Measurements from ENCODE around the gene AGBL3.

The AGBL3 gene

DNA sequence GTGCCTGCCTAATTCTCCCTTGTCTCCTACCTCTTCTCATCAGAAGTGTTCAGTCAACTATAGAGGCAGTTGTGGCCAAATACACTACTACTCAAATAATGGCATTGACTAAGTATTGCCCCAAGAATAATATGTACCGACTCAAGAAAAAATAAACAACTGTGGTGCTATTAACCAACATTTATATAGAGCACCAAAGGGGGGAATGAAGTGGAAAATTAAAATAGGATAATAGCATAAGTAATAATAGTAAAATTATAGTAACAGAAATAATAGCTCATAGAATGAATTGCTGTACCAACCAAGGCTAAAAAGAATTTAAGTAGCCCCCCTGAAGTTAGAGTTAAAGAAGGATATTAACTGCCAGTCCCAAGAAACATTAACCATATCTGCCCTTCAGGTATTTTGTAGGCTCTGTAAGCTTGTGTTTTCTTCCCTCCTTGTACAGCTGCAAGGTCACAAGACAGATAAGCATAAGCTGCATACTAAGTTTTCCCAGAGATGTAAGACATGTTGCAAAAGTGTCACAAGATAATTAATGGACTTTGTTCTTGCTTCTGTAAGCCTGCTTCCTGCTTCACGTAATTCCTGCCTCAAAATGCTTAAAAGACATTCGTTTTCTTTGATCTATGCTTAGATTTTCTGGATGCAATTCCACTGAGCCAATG, 195.1 kb downstream of the AGBL3 start:
- TF ChIP-seq MYC (IDR thresholded peaks at IDR 0.05; ENCODE audit: low read depth, low read length) (no peak), POLR2A (IDR thresholded peaks at IDR 0.05; ENCODE audit: extremely low read depth, insufficient read length) (no peak)
- TF ChIP-seq, protein P1, sequence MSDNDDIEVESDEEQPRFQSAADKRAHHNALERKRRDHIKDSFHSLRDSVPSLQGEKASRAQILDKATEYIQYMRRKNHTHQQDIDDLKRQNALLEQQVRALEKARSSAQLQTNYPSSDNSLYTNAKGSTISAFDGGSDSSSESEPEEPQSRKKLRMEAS (IDR thresholded peaks at IDR 0.05; ENCODE audit: low read depth, low read length) = no peak
- TF ChIP-seq, protein P2, sequence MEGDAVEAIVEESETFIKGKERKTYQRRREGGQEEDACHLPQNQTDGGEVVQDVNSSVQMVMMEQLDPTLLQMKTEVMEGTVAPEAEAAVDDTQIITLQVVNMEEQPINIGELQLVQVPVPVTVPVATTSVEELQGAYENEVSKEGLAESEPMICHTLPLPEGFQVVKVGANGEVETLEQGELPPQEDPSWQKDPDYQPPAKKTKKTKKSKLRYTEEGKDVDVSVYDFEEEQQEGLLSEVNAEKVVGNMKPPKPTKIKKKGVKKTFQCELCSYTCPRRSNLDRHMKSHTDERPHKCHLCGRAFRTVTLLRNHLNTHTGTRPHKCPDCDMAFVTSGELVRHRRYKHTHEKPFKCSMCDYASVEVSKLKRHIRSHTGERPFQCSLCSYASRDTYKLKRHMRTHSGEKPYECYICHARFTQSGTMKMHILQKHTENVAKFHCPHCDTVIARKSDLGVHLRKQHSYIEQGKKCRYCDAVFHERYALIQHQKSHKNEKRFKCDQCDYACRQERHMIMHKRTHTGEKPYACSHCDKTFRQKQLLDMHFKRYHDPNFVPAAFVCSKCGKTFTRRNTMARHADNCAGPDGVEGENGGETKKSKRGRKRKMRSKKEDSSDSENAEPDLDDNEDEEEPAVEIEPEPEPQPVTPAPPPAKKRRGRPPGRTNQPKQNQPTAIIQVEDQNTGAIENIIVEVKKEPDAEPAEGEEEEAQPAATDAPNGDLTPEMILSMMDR (IDR thresholded peaks at IDR 0.05; ENCODE audit: low read depth, low read length) = no peak
- no peak for DNase-seq (ENCODE audit: low read depth)
- H3K4me3 ChIP-seq (ENCODE audit: low read depth, low read length) = no peak overlapping the region

DNA sequence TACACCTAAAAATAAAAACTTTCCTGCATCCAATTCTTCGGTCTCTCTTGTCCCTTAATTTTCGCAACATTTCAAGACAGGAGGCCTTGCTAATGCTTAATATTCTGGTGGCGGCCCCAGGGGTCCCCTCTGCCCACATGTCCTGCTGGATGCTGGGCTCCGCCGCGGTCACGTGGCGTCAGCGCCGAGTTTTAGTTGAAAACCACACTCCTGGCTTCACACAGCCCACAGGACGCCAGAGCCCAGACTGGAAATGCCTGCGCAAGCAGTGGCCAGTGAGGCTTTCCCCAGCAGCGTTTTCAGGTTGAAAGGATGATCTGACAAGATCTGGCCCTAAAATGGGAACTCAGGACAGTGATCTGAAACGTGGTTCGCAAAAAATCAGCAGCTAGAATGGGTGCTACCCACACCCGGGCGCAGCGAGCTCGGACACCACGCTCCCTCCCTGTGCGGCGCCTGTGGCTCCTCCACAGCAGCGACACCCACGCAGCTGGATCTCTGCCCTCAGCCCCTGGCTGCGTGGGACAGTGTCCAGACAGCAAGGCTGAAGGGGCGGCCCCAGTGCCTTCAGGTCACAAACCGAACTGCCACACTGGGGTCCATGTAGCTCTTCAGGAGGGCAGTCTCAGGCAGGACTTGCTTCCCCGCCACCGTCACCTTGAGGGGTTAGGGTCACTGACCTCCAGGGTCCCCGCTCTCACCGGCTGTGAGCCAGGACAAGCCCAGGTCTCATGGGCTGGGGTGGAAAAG, 195.8 kb downstream of the AGBL3 start:
- DNase-seq (ENCODE audit: low read depth) = no peak
- TF ChIP-seq POLR2A (IDR thresholded peaks at IDR 0.05; ENCODE audit: extremely low read depth, insufficient read length) (no peak), MYC (IDR thresholded peaks at IDR 0.05; ENCODE audit: low read depth, low read length) (no peak)
- TF ChIP-seq, protein P1 (IDR thresholded peaks at IDR 0.05; ENCODE audit: low read depth, low read length) = no peak
- TF ChIP-seq, protein P2 (IDR thresholded peaks at IDR 0.05; ENCODE audit: low read depth, low read length) = no peak
- H3K4me3 ChIP-seq (ENCODE audit: low read depth, low read length) = no peak overlapping the region

DNA sequence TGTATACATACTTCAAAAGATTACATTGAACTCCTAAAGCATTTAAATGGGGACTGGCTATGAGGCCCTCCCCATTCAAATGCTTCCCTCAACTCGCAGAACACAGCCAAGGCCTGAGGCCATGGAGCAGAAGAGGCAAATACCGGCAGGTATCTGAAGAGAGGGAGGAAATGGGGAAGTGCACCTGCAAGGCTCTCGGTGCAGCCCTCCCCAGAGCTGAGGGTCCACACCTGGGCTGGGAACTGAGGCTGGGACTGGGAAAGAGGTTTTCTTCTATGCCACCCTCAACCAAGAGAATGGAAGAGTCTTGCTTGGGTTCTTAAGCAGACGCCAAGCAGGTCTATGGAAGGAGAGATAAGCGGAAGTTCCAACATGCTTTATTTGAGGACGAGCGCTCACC, 197.2 kb downstream of the AGBL3 start:
- TF ChIP-seq POLR2A (IDR thresholded peaks at IDR 0.05; ENCODE audit: extremely low read depth, insufficient read length) (no peak), MYC (IDR thresholded peaks at IDR 0.05; ENCODE audit: low read depth, low read length) (no peak)
- TF ChIP-seq, protein P2 (IDR thresholded peaks at IDR 0.05; ENCODE audit: low read depth, low read length) = no peak
- TF ChIP-seq, protein P1 (IDR thresholded peaks at IDR 0.05; ENCODE audit: low read depth, low read length) = no peak
- no peak for DNase-seq (ENCODE audit: low read depth)
- H3K4me3 ChIP-seq (ENCODE audit: low read depth, low read length) = no peak overlapping the region

DNA sequence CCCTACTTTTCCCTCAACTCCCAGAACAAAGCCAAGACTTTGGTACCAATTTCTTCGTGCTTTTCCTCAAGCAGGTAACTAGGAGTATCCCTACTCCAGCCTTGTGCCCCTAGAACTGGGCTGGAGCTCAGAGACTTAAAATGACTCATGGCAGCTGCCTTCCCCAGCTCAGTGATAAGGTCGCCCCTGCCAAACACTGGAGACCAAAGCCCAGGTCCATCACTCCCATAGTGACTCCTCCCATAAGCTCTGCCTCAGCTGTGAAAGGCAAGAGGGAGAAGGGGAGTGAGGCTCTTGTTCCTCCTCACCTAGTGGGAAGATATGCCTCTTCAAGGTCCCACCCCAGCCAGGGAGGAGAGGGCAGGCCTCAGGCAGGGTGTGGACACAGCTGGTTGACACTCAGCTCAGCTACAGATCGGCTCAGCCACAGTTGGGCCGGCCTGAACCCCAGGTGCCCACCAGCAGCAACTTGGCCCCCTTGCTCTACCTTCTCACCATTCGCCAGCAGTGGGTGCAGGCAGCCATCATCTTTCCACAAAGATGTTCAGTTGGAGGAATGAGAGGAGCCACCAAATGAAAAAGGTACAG, 198.0 kb downstream of the AGBL3 start:
- H3K4me3 ChIP-seq (ENCODE audit: low read depth, low read length) = no peak overlapping the region
- TF ChIP-seq MYC (IDR thresholded peaks at IDR 0.05; ENCODE audit: low read depth, low read length) (no peak), POLR2A (IDR thresholded peaks at IDR 0.05; ENCODE audit: extremely low read depth, insufficient read length) (no peak)
- TF ChIP-seq, protein P2 (IDR thresholded peaks at IDR 0.05; ENCODE audit: low read depth, low read length) = no peak
- TF ChIP-seq, protein P1 (IDR thresholded peaks at IDR 0.05; ENCODE audit: low read depth, low read length) = no peak
- no peak for DNase-seq (ENCODE audit: low read depth)

Measured in NB4 (cell line).